Measurements from ENCODE around the gene GLRX5. TPM values are rescaled to one million over a fixed set of nuclear protein-coding genes. Genes with fewer than 3 reads are reported as not detected.

GLRX5 gene
- total RNA-seq, 1 experiment from 2014 or later: 67.8 TPM

- no peaks in the 10 kb centered on the region; the same call in 1 of the 2 replicates for H3K36me3 ChIP-seq (ENCODE audit: control insufficient read depth, insufficient read depth, low read length)
- intact Hi-C loops (cut with micrococcal nuclease; ENCODE audit: unreplicated experiment): no loop called here
- POLR2A ChIA-PET: interaction anchor here (1.5 to 1.7 kb wide), 2 partner anchors 27 to 38 kb away, joined by 5 to 18 read pairs; partner anchors contain the start of gene GLRX5
- no peak for DNase-seq
- no peaks in the 10 kb centered on the region for H3K27me3 ChIP-seq (replicated peaks; ENCODE audit: control insufficient read depth, insufficient read depth, low read length)
- TF ChIP-seq CTCF (IDR thresholded peaks at IDR 0.05; ENCODE audit: insufficient read depth in 1 of 2, low read depth in 1 of 2, low read length in 1 of 2, severe bottlenecking in 1 of 2, unreplicated experiment in 1 of 2): no peak
- no peaks in the 10 kb centered on the region for H3K27me3 Mint-ChIP-seq (ENCODE audit: insufficient read depth, unreplicated experiment)
- peaks cover 71% of the 10 kb centered on the region for H3K4me1 ChIP-seq
- peaks cover 5% of the 10 kb centered on the region for H3K36me3 Mint-ChIP-seq (ENCODE audit: insufficient read depth, unreplicated experiment)
- no TSS peak for BruUV-seq (replicated peaks)
- CTCF ChIA-PET: interaction anchor here (1.4 kb wide), 1 partner anchor 43 kb away, joined by 3 read pairs; no protein-coding TSS in a partner anchor
- peaks cover 43% of the 10 kb centered on the region for H3K4me1 Mint-ChIP-seq (ENCODE audit: low read depth, unreplicated experiment)
- no peaks in the 10 kb centered on the region for H3K9me3 Mint-ChIP-seq (ENCODE audit: unreplicated experiment)
- H3K27ac Mint-ChIP-seq (ENCODE audit: unreplicated experiment): peak overlapping the region; percentile 50
- H3K4me3 ChIP-seq (ENCODE audit: low read depth, low read length): no peak overlapping the region
- H3K4me3 Mint-ChIP-seq (ENCODE audit: unreplicated experiment): no peak overlapping the region
- no peaks in the 10 kb centered on the region; the same call in 1 of the 2 replicates for H3K9me3 ChIP-seq
Measured at GRCh38 chr14:95496111-95496681, 38.7 kb upstream of the GLRX5 start.

- no peaks in the 10 kb centered on the region; the same call in 1 of the 2 replicates for H3K9me3 ChIP-seq
- ChIA-PET POLR2A (interaction anchor here (1.5 to 1.7 kb wide), 2 partner anchors 28 to 38 kb away, joined by 5 to 18 read pairs; partner anchors contain the start of gene GLRX5), CTCF (interaction anchor here (1.4 kb wide), 1 partner anchor 44 kb away, joined by 3 read pairs; no protein-coding TSS in a partner anchor)
- no peak overlapping the region for H3K4me3 Mint-ChIP-seq (ENCODE audit: unreplicated experiment)
- no TSS peak for BruUV-seq (replicated peaks)
- peak overlapping the region; percentile 50 for H3K27ac Mint-ChIP-seq (ENCODE audit: unreplicated experiment)
- no peaks in the 10 kb centered on the region for H3K27me3 Mint-ChIP-seq (ENCODE audit: insufficient read depth, unreplicated experiment)
- H3K36me3 ChIP-seq (ENCODE audit: control insufficient read depth, insufficient read depth, low read length): no peaks in the 10 kb centered on the region; the same call in 1 of the 2 replicates
- peaks cover 5% of the 10 kb centered on the region for H3K36me3 Mint-ChIP-seq (ENCODE audit: insufficient read depth, unreplicated experiment)
- peaks cover 42% of the 10 kb centered on the region for H3K4me1 Mint-ChIP-seq (ENCODE audit: low read depth, unreplicated experiment)
- peaks cover 71% of the 10 kb centered on the region for H3K4me1 ChIP-seq
- no peak for TF ChIP-seq CTCF (IDR thresholded peaks at IDR 0.05; ENCODE audit: insufficient read depth in 1 of 2, low read depth in 1 of 2, low read length in 1 of 2, severe bottlenecking in 1 of 2, unreplicated experiment in 1 of 2)
- intact Hi-C loops (cut with micrococcal nuclease; ENCODE audit: unreplicated experiment): no loop called here
- H3K9me3 Mint-ChIP-seq (ENCODE audit: unreplicated experiment): no peaks in the 10 kb centered on the region
- H3K27me3 ChIP-seq (replicated peaks; ENCODE audit: control insufficient read depth, insufficient read depth, low read length): no peaks in the 10 kb centered on the region
- DNase-seq: no peak
- H3K4me3 ChIP-seq (ENCODE audit: low read depth, low read length): no peak overlapping the region
Measured at GRCh38 chr14:95496690-95497259, 38.1 kb upstream of the GLRX5 start.

GRCh38 chr14:95497561-95498011 lies 37.3 kb upstream of the GLRX5 start:
- Histone ChIP-seq H3K4me3 (ENCODE audit: low read depth, low read length) (no peak overlapping the region), H3K27me3 (replicated peaks; ENCODE audit: control insufficient read depth, insufficient read depth, low read length) (no peaks in the 10 kb centered on the region), H3K36me3 (ENCODE audit: control insufficient read depth, insufficient read depth, low read length) (no peaks in the 10 kb centered on the region), H3K9me3 (no peaks in the 10 kb centered on the region), H3K4me1 (peaks cover 70% of the 10 kb centered on the region)
- H3K27ac Mint-ChIP-seq (ENCODE audit: unreplicated experiment): no peak overlapping the region
- no peak overlapping the region for H3K4me3 Mint-ChIP-seq (ENCODE audit: unreplicated experiment)
- no peak for DNase-seq
- H3K9me3 Mint-ChIP-seq (ENCODE audit: unreplicated experiment): no peaks in the 10 kb centered on the region
- H3K4me1 Mint-ChIP-seq (ENCODE audit: low read depth, unreplicated experiment): peaks cover 42% of the 10 kb centered on the region
- peaks cover 5% of the 10 kb centered on the region for H3K36me3 Mint-ChIP-seq (ENCODE audit: insufficient read depth, unreplicated experiment)
- TF ChIP-seq CTCF (IDR thresholded peaks at IDR 0.05; ENCODE audit: insufficient read depth in 1 of 2, low read depth in 1 of 2, low read length in 1 of 2, severe bottlenecking in 1 of 2, unreplicated experiment in 1 of 2): no peak
- no peaks in the 10 kb centered on the region for H3K27me3 Mint-ChIP-seq (ENCODE audit: insufficient read depth, unreplicated experiment)
- no TSS peak for BruUV-seq (replicated peaks)
- ChIA-PET CTCF (no interaction called here), POLR2A (interaction anchor here (1.7 kb wide), 1 partner anchor 37 kb away, joined by 18 read pairs; the partner anchor contains the start of gene GLRX5)
- intact Hi-C loops (cut with micrococcal nuclease; ENCODE audit: unreplicated experiment): no loop called here
